Measurements from ENCODE around the gene DOCK7. TPM values are rescaled to one million over a fixed set of nuclear protein-coding genes. Genes with fewer than 3 reads are reported as not detected.

The DOCK7 gene
- total RNA-seq, 1 experiment from 2014 or later: 57.2 TPM

- H3K27me3 ChIP-seq (ENCODE audit: control insufficient read depth, insufficient read depth, low read length): no peaks in the 10 kb centered on the region
- ATAC-seq: no peak
- intact Hi-C loops (cut with micrococcal nuclease; ENCODE audit: unreplicated experiment): no loop called here
- no peak overlapping the region for H3K27ac ChIP-seq (ENCODE audit: low read length)
- POLR2A ChIA-PET: interaction anchor here (0.6 kb wide), 1 partner anchor 1161 kb away, joined by 3 read pairs; no protein-coding TSS in a partner anchor
- TF ChIP-seq, protein P1, sequence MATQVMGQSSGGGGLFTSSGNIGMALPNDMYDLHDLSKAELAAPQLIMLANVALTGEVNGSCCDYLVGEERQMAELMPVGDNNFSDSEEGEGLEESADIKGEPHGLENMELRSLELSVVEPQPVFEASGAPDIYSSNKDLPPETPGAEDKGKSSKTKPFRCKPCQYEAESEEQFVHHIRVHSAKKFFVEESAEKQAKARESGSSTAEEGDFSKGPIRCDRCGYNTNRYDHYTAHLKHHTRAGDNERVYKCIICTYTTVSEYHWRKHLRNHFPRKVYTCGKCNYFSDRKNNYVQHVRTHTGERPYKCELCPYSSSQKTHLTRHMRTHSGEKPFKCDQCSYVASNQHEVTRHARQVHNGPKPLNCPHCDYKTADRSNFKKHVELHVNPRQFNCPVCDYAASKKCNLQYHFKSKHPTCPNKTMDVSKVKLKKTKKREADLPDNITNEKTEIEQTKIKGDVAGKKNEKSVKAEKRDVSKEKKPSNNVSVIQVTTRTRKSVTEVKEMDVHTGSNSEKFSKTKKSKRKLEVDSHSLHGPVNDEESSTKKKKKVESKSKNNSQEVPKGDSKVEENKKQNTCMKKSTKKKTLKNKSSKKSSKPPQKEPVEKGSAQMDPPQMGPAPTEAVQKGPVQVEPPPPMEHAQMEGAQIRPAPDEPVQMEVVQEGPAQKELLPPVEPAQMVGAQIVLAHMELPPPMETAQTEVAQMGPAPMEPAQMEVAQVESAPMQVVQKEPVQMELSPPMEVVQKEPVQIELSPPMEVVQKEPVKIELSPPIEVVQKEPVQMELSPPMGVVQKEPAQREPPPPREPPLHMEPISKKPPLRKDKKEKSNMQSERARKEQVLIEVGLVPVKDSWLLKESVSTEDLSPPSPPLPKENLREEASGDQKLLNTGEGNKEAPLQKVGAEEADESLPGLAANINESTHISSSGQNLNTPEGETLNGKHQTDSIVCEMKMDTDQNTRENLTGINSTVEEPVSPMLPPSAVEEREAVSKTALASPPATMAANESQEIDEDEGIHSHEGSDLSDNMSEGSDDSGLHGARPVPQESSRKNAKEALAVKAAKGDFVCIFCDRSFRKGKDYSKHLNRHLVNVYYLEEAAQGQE (IDR thresholded peaks at IDR 0.05; ENCODE audit: insufficient read depth in 1 of 2, low read depth in 2 of 2, low read length in 1 of 2): no peak
- TF ChIP-seq TCF7L2 (IDR thresholded peaks at IDR 0.05; ENCODE audit: low read depth, low read length) (no peak), CTCF (IDR thresholded peaks at IDR 0.05) (no peak), SIN3A (IDR thresholded peaks at IDR 0.05; ENCODE audit: borderline replicate concordance, insufficient read depth, low read depth, low read length) (no peak), POLR2AphosphoS5 (IDR thresholded peaks at IDR 0.05; ENCODE audit: low read depth, low read length) (no peak)
- no peak overlapping the region for H3K4me3 ChIP-seq (ENCODE audit: low read depth in 2 of 2, low read length in 2 of 2)
- no peak for DNase-seq (ENCODE audit: low read depth, low spot score)
- no peaks in the 10 kb centered on the region for H3K9me3 ChIP-seq (ENCODE audit: control insufficient read depth, insufficient read depth, low read depth, low read length)
- no peaks in the 10 kb centered on the region for H3K4me1 ChIP-seq (ENCODE audit: control insufficient read depth, insufficient read depth, low read length)
- peaks cover 4% of the 10 kb centered on the region for H3K36me3 ChIP-seq (ENCODE audit: control insufficient read depth, insufficient read depth, low read length)
- in situ Hi-C loops (cut with HindIII; ENCODE audit: low pct_unique_long_range_greater_than_20kb, low sequenced_read_pairs): no loop called here
- CTCF ChIA-PET: no interaction called here
- no TSS peak for BruUV-seq (replicated peaks)
Measured at GRCh38 chr1:62500210-62500609, 188.0 kb downstream of the DOCK7 start.

- Histone ChIP-seq H3K9me3 (ENCODE audit: control insufficient read depth, insufficient read depth, low read depth, low read length) (no peaks in the 10 kb centered on the region), H3K36me3 (ENCODE audit: control insufficient read depth, insufficient read depth, low read length) (peaks cover 2% of the 10 kb centered on the region; the same call in 1 of the 2 replicates), H3K27me3 (ENCODE audit: control insufficient read depth, insufficient read depth, low read length) (no peaks in the 10 kb centered on the region), H3K4me1 (ENCODE audit: control insufficient read depth, insufficient read depth, low read length) (no peaks in the 10 kb centered on the region), H3K27ac (ENCODE audit: low read length) (no peak overlapping the region), H3K4me3 (ENCODE audit: low read depth in 2 of 2, low read length in 2 of 2) (no peak overlapping the region)
- intact Hi-C loops (cut with micrococcal nuclease; ENCODE audit: unreplicated experiment) (no loop called here), in situ Hi-C loops (cut with HindIII; ENCODE audit: low pct_unique_long_range_greater_than_20kb, low sequenced_read_pairs) (no loop called here)
- ChIA-PET POLR2A (no interaction called here), CTCF (no interaction called here)
- DNase-seq (ENCODE audit: low read depth, low spot score): no peak
- TF ChIP-seq TCF7L2 (IDR thresholded peaks at IDR 0.05; ENCODE audit: low read depth, low read length) (no peak), SIN3A (IDR thresholded peaks at IDR 0.05; ENCODE audit: borderline replicate concordance, insufficient read depth, low read depth, low read length) (no peak), CTCF (IDR thresholded peaks at IDR 0.05) (no peak), POLR2AphosphoS5 (IDR thresholded peaks at IDR 0.05; ENCODE audit: low read depth, low read length) (no peak)
- TF ChIP-seq, protein P1 (IDR thresholded peaks at IDR 0.05; ENCODE audit: insufficient read depth in 1 of 2, low read depth in 2 of 2, low read length in 1 of 2): no peak
- no TSS peak for BruUV-seq (replicated peaks)
- ATAC-seq: no peak
Measured at GRCh38 chr1:62494137-62494536, 194.0 kb downstream of the DOCK7 start.
